ENCODE measurements around the gene FSCN2.

Gene FSCN2

GRCh38 chr17:81537856-81538555, 9.8 kb downstream of the FSCN2 start:
- TF ChIP-seq, protein P1, sequence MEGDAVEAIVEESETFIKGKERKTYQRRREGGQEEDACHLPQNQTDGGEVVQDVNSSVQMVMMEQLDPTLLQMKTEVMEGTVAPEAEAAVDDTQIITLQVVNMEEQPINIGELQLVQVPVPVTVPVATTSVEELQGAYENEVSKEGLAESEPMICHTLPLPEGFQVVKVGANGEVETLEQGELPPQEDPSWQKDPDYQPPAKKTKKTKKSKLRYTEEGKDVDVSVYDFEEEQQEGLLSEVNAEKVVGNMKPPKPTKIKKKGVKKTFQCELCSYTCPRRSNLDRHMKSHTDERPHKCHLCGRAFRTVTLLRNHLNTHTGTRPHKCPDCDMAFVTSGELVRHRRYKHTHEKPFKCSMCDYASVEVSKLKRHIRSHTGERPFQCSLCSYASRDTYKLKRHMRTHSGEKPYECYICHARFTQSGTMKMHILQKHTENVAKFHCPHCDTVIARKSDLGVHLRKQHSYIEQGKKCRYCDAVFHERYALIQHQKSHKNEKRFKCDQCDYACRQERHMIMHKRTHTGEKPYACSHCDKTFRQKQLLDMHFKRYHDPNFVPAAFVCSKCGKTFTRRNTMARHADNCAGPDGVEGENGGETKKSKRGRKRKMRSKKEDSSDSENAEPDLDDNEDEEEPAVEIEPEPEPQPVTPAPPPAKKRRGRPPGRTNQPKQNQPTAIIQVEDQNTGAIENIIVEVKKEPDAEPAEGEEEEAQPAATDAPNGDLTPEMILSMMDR (IDR thresholded peaks at IDR 0.05; ENCODE audit: low read depth, low read length): no peak
- no peak overlapping the region for H3K4me3 ChIP-seq (ENCODE audit: low read depth, low read length)

- TF ChIP-seq, protein P1 (IDR thresholded peaks at IDR 0.05; ENCODE audit: low read depth, low read length): no peak
- H3K4me3 ChIP-seq (ENCODE audit: low read depth, low read length): no peak overlapping the region
These were observed 10.7 kb downstream of the FSCN2 start for GRCh38 chr17:81538651-81539570.

- H3K4me3 ChIP-seq (ENCODE audit: low read depth, low read length): no peak overlapping the region
- TF ChIP-seq, protein P1 (IDR thresholded peaks at IDR 0.05; ENCODE audit: low read depth, low read length): no peak
These were observed 11.4 kb downstream of the FSCN2 start for GRCh38 chr17:81539571-81539900.

GRCh38 chr17:81539961-81540675, 11.9 kb downstream of the FSCN2 start:
- H3K4me3 ChIP-seq (ENCODE audit: low read depth, low read length): no peak overlapping the region
- TF ChIP-seq, protein P1 (IDR thresholded peaks at IDR 0.05; ENCODE audit: low read depth, low read length): no peak

- TF ChIP-seq, protein P1 (IDR thresholded peaks at IDR 0.05; ENCODE audit: low read depth, low read length): no peak
- H3K4me3 ChIP-seq (ENCODE audit: low read depth, low read length): no peak overlapping the region
These were observed 12.5 kb downstream of the FSCN2 start for GRCh38 chr17:81540676-81541027.

DNA sequence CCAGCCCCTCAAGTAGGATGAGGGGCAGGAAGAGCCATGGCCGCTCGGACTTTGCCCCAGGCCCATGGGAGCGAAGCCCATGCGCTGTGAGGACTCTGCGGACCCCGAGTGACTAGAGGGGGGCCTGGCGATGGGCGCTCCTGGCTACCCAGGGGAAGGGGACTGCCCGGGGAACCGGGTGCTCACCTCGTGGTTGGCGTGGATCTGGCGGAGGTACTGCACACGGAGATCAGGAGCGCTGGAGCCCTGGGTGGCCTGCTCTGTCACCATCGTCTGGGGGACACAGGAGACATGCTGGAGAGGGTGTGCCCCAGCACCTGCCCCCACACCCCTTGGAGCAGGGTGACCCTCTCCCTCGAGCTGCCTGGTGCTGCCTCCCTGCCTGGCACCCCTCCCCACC, 12.9 kb downstream of the FSCN2 start:
- no peak overlapping the region for H3K4me3 ChIP-seq (ENCODE audit: low read depth, low read length)
- TF ChIP-seq, protein P1 (IDR thresholded peaks at IDR 0.05; ENCODE audit: low read depth, low read length): no peak

Measured in WI38 (cell line).